HG02840 (cell line): Measurements from ENCODE around the gene CA7.

Source experiments
- ATAC-seq: cut with Tn5 transposase; IDR thresholded peaks from one replicate; pipeline ENCODE4 v1.9.1; 2021; ENCODE audit warnings: mild to moderate bottlenecking, moderate library complexity, moderate number of reproducible peaks; ENCODE audit not compliant: unreplicated experiment, low FRiP score

CA7 gene

GRCh38 chr16:66844342-66845079 lies at the start of gene CA7:
CA7 (plus strand) TSS chr16:66844414; CDS start chr16:66844488, 74 bp downstream.
- ATAC-seq = no peak

- no peak for ATAC-seq
Measured at GRCh38 chr16:66798161-66798560, 46.1 kb upstream of the CA7 start.

DNA sequence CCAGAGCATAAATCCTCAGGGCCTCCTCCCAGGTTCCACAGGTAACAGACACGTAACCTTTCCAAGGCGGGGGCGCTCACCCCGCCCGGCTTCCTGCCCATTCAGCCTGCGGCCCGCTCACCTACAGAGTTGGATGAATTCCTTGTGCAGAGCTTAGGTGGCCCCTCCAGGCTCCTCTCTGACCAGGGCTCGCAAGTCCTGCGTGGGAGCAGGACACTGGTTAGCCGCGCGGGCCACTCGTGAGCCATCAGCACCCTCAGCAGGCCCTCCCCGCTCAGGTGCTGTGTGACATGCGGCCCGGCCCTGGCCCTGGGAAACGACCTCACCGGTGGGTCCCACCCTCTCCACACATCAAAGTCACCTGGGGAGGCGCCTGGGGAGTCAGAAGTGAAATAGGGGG lies 43.4 kb upstream of the CA7 start:
- no peak for ATAC-seq

DNA sequence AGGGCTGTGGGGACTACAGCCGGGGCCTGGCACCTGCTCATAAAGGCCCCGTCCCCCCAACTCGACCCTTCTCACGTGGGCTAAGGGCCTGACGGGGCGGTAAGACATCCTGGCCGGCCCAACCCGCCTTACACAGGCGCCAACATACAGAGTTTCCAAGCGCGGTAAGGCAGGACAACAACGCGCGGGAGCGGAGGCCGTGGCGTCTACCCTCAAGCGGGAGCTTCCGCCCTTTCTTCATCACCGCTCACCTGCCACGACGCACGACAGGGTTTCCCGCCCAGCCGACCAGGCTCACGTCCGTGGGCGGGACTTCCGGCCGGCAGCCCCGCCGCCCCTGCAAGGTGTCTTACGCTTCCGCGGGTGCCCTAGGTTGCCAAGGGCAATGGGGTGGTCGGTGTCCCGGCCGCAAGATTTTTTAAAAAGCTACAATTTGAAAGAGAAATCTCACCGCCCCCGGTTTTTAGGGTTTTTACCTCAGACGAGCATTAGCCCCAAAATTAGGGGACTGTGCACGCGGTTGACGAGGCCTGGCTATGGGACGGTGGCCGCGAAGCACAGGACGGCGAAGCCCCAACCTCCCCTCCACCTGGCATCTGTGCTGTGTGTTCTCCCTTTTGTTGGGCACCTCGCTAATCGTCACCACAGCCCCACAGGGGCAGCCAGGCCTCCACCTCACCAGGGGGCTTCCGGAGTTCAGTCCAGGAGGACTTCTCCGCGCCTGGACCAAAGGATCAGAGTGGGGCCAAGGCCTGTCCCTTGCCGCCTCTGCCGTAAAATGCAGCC lies 42.7 kb upstream of the CA7 start, which contains the start of gene TERB1:
Gene TERB1, minus strand, starts transcription at position 265 of the 786 bp plus-strand sequence. CDS start 4,786 bp downstream, outside the sequence.
- no peak for ATAC-seq

GRCh38 chr16:66802159-66802558 lies 42.1 kb upstream of the CA7 start:
- no peak for ATAC-seq

DNA sequence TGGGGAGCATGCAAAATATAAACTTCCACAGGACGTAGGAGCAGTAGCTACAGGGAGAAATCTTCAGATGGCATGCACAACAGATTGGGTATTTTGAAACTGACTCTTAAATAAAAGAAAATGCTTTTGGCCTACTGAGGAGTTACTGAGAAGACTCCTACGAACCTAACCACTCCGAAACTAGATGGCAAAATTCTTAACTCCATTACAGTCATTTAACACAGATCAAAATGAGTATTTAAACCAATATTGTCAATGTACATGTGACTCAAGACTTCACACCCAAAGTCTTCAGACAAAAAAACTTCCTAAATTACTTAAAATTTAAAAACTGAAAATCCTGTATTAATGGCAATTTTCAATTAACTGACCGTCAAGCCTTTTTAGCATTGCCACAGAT lies 34.4 kb upstream of the CA7 start:
- no peak for ATAC-seq

- ATAC-seq = no peak
Measured at GRCh38 chr16:66810391-66810790, 33.8 kb upstream of the CA7 start.

DNA sequence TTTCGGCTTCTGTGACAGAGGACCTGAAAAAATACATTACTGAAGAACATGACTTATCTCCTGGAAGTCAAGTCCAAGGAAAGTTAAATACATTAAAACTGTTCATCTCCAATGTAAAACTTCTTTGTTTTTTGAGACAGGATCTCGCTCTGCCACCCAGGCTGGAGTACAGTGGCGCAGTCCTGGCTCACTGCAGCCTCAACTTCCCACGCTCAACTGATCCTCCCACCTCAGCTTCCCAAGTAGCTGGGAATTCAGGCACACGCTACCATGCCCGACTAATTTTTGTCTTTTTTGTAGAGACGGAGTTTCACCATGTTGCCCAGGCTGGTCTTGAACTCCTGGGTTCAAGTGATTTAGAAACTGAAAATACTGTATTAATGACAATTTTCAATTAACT lies 33.2 kb upstream of the CA7 start:
- ATAC-seq = no peak

- ATAC-seq = no peak
Measured at GRCh38 chr16:66814734-66815133, 29.5 kb upstream of the CA7 start.

DNA sequence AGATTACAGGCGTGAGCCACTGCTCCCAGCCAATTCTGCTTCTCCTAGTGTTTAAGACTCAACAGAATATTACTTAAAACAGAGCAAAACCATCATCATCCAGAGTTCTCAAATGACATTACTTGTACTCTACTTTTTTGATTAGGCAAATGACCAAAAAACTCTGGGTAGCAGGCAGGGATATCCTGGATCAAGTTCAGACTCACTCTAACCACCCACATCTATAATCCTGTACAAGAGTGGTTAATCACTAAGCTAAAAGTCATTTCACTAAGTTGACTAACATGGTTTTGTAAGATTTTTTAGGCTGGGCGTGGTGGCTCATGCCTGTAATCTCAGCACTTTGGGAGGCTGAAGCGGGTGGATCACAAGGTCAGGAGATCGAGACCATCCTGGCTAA lies 20.2 kb upstream of the CA7 start:
- no peak for ATAC-seq

- ATAC-seq = peak; percentile 87
Measured at GRCh38 chr16:66830422-66831404, 13.5 kb upstream of the CA7 start, which contains the start of gene NAE1. NAE1 (minus strand) TSS chr16:66830976; CDS start chr16:66830899, 77 bp downstream.

- no peak for ATAC-seq
Measured at GRCh38 chr16:66832190-66832589, 12.0 kb upstream of the CA7 start.

DNA sequence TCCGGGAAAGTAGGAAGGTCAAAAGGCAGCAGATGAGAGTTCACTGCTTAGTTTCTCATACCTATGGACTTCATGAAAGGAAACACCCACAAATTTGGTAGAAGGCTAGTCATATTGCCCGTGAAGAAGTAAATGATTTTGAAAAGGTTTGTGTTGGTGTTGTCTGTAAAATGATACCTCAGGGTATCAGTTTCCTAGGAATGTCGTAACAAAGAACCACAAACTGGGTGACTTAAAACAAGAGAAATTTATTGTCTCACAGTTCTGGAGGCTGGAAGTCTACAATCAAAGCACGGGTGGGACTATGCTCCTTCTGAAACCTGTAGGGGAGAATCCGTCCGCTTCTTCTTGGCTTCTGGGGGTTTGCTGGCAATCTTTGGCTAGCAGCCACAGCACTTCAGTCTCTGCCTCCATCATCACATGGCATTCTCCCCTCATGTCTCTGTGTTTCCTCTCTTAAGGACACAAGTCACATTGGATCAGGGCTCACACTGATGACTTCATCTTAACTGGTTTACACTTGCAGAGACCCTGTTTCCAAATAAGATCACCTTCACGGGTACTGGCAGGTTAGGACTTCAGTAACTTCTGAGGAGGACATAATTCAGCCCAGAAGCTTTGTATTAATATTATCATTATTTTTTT lies 11.4 kb upstream of the CA7 start:
- no peak for ATAC-seq

- no peak for ATAC-seq
Measured at GRCh38 chr16:66834746-66835145, 9.5 kb upstream of the CA7 start.

DNA sequence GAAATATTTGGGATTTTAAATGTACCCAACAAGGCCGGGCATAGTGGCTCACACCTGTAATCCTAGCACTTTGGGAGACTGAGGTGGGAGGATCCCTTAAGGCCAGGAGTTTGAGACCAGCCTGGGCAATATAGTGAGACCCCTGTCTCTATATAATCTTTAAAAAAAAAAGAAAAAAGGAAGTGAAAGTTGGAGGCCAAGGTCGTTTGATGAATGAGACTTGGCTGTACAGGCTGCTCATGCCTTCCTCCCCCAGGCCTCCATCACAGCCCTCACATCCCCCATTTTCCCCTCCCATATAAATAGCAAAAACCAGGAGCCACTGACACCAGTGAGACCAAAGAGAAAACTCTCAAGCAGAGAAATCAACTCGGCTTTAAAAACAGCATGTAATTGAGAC lies 3.3 kb upstream of the CA7 start:
- no peak for ATAC-seq

- no peak for ATAC-seq
Measured at GRCh38 chr16:66841366-66841765, 2.8 kb upstream of the CA7 start.

DNA sequence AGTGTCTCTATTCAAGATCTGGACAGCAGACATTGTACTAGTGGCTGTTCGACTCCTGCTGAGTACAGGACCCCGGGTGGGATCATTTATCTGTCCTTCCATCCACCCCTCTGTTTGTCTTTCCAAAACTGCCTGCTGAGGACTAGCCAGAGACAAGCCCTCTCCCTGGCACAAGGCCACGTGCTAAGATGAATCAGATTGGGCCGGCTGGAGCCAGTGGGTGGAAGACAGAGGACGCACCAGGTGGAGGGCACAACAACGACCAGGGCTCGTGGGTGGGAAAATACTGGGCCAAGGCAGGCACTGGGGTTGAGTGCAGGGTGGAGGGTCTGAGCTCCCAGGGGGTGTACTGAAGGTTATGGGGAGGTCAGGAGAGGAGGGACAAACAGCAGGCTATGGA lies 1.4 kb upstream of the CA7 start:
- ATAC-seq = no peak

DNA sequence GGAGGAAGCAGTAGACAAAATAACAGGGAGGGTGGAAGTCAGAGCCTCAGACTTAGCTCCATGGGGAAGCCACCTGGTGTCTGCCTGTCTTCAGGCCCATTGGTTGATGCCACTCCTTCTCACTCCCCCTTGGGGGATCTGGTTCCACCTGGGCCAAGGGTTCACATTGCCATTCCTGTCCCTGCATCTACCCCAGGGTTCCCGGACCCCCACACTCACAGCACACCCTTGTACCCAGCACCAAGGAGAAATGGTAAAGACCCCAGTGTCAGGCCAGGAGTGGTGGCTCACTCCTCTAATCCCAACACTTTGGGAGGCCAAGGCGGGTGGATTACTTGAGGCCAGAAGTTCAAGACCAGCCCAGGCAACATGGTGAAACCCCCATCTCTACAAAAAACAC lies 1.0 kb upstream of the CA7 start:
- no peak for ATAC-seq

DNA sequence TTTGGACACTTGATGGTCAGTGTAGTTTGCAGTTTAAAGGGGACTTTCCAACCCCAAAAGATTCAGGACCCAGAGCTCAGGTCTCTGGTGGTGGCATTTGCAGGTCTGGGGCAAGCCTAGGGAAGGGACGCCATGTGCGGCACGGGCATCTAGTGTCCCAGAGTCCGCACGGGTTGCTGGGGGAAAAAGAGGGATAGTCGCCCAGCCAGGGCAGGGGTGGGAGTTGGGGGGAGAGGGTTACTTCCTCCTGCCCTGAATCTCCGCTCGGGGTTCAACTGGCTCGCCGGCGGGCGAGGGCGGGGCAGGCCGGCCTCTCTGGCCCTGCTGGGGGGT lies 239 bp upstream of the CA7 start:
- ATAC-seq = no peak

- ATAC-seq = no peak
Measured at GRCh38 chr16:66845080-66845410, 831 bp downstream of the CA7 start.
